PFSK-1 (cell line): ENCODE measurements around the gene MTF2. TPM values are rescaled to one million over a fixed set of nuclear protein-coding genes. Genes with fewer than 3 reads are reported as not detected.

Source experiments
- FOXP2 ChIP-seq: optimal IDR thresholded peaks from 2 replicates; pipeline ENCODE3; 2011; ENCODE audit warnings: borderline replicate concordance, control low read depth, inconsistent platforms; ENCODE audit not compliant: insufficient read depth; ENCODE audit errors: extremely low read length, extremely low read depth
- POLR2AphosphoS5 ChIP-seq: IDR thresholded peaks from 2 replicates; pipeline ENCODE4 v1.6.1; 2012; ENCODE audit warnings: low read depth, mild to moderate bottlenecking, control low read depth, low read length, moderate library complexity
- SIN3A ChIP-seq: IDR thresholded peaks from 2 replicates; pipeline ENCODE4 v1.6.1; 2012; ENCODE audit warnings: mild to moderate bottlenecking, low read length, moderate library complexity, borderline replicate concordance; ENCODE audit not compliant: insufficient read depth
- TAF1 ChIP-seq: IDR thresholded peaks from 2 replicates; pipeline ENCODE4 v1.6.1; 2012; ENCODE audit warnings: low read length, control low read depth, borderline replicate concordance; ENCODE audit not compliant: insufficient read depth
- polyA plus RNA-seq: library from polyadenylated mRNA; unstranded; fragments of >200 nt; gene quantifications from one replicate; pipeline ENCODE4 v1.2.1, GENCODE V29; 2012; ENCODE audit warnings: low read depth, missing spikeins; ENCODE audit not compliant: insufficient read length
- TF ChIP-seq, protein P1 (sequence below), 2 experiments: IDR thresholded peaks; 2 replicates each; pipeline versions ENCODE4 v1.6.1 to v1.8.0; 2011 to 2012; ENCODE audit warnings: low read depth in 2 of 2, low read length in 2 of 2, control low read depth in 1 of 2, inconsistent platforms in 1 of 2, mild to moderate bottlenecking in 1 of 2, moderate library complexity in 1 of 2; ENCODE audit not compliant: insufficient read depth in 1 of 2

MTF2 gene
- polyA plus RNA-seq, result 13.4 TPM

- TF ChIP-seq, protein P1, sequence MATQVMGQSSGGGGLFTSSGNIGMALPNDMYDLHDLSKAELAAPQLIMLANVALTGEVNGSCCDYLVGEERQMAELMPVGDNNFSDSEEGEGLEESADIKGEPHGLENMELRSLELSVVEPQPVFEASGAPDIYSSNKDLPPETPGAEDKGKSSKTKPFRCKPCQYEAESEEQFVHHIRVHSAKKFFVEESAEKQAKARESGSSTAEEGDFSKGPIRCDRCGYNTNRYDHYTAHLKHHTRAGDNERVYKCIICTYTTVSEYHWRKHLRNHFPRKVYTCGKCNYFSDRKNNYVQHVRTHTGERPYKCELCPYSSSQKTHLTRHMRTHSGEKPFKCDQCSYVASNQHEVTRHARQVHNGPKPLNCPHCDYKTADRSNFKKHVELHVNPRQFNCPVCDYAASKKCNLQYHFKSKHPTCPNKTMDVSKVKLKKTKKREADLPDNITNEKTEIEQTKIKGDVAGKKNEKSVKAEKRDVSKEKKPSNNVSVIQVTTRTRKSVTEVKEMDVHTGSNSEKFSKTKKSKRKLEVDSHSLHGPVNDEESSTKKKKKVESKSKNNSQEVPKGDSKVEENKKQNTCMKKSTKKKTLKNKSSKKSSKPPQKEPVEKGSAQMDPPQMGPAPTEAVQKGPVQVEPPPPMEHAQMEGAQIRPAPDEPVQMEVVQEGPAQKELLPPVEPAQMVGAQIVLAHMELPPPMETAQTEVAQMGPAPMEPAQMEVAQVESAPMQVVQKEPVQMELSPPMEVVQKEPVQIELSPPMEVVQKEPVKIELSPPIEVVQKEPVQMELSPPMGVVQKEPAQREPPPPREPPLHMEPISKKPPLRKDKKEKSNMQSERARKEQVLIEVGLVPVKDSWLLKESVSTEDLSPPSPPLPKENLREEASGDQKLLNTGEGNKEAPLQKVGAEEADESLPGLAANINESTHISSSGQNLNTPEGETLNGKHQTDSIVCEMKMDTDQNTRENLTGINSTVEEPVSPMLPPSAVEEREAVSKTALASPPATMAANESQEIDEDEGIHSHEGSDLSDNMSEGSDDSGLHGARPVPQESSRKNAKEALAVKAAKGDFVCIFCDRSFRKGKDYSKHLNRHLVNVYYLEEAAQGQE (IDR thresholded peaks at IDR 0.05; ENCODE audit: insufficient read depth in 1 of 2, low read depth in 2 of 2, low read length in 2 of 2), result peak; percentile 63 to 72; a peak in 3 of 4 replicates
- TF ChIP-seq TAF1, result peak; percentile 100
- peak; percentile 87; the same call in 1 of the 2 replicates for TF ChIP-seq SIN3A
- TF ChIP-seq POLR2AphosphoS5, result peak; percentile 99
- TF ChIP-seq FOXP2, result peak; percentile 97
Measured at GRCh38 chr1:93078986-93079654, at the start of gene MTF2. Gene MTF2, plus strand, starts transcription at chr1:93079283. Its CDS starts 244 bp downstream, at chr1:93079527.

GRCh38 chr1:93029317-93029716 is 49.8 kb upstream of the MTF2 start:
- TF ChIP-seq, protein P1 (IDR thresholded peaks at IDR 0.05; ENCODE audit: insufficient read depth in 1 of 2, low read depth in 2 of 2, low read length in 2 of 2), result no peak
- TF ChIP-seq FOXP2, result no peak

DNA sequence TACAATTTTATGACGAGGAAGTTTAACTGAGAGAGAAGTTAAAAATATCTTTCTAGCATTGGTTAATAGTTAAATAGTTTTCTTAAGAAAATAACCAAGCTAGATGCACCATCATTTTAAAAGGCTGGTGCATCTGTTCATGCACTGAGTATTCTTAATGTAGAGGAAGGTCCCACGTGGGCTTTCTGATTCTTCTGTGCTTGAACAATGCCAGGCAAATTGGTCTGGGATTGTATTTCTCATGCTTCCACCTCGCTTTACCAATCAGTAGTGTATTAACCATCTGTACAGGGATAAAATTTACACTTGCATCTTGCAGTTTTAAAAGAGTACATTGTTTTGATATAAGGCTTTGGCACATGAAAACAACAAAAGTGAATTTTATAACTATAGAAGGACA is 47.4 kb upstream of the MTF2 start:
- TF ChIP-seq, protein P1 (IDR thresholded peaks at IDR 0.05; ENCODE audit: insufficient read depth in 1 of 2, low read depth in 2 of 2, low read length in 2 of 2), result no peak
- TF ChIP-seq TAF1, result no peak

GRCh38 chr1:93033029-93033428 is 46.1 kb upstream of the MTF2 start:
- TF ChIP-seq TAF1 (no peak), POLR2AphosphoS5 (no peak), SIN3A (no peak), FOXP2 (no peak)
- TF ChIP-seq, protein P1 (IDR thresholded peaks at IDR 0.05; ENCODE audit: insufficient read depth in 1 of 2, low read depth in 2 of 2, low read length in 2 of 2), result no peak

GRCh38 chr1:93033785-93034184 is 45.3 kb upstream of the MTF2 start:
- TF ChIP-seq, protein P1 (IDR thresholded peaks at IDR 0.05; ENCODE audit: insufficient read depth in 1 of 2, low read depth in 2 of 2, low read length in 2 of 2), result no peak
- TF ChIP-seq POLR2AphosphoS5, result no peak
- TF ChIP-seq FOXP2, result no peak
- TF ChIP-seq SIN3A, result no peak
- no peak for TF ChIP-seq TAF1
